GM10248 (cell line): Measurements from ENCODE around the gene PMVK.

Experiments
- CTCF ChIA-PET: fragments of 300-600 bp; sonication (Branson Sonifier 250); formaldehyde crosslinking; extraction: SDS; loops from one replicate; lab custom pipeline; 2021; ENCODE audit warnings: antibody characterized with exemption; lab: Yijun Ruan, JAX
- POLR2A ChIA-PET: fragments of 350-650 bp; sonication (Branson Sonifier 250); formaldehyde crosslinking; extraction: SDS; loops from one replicate; lab custom pipeline; 2020; ENCODE audit warnings: antibody characterized with exemption; lab: Yijun Ruan, JAX
- DNase-seq: peaks from one replicate; pipeline ENCODE4 v3.0.0; 2012; ENCODE audit errors: extremely low spot score
- TF ChIP-seq, protein P1 (sequence below): IDR thresholded peaks from 2 replicates; pipeline ENCODE4 v1.5.1; 2012; ENCODE audit warnings: mild to moderate bottlenecking, low read depth; ENCODE audit errors: extremely low read depth, missing control alignments, control extremely low read depth

The PMVK gene

DNA sequence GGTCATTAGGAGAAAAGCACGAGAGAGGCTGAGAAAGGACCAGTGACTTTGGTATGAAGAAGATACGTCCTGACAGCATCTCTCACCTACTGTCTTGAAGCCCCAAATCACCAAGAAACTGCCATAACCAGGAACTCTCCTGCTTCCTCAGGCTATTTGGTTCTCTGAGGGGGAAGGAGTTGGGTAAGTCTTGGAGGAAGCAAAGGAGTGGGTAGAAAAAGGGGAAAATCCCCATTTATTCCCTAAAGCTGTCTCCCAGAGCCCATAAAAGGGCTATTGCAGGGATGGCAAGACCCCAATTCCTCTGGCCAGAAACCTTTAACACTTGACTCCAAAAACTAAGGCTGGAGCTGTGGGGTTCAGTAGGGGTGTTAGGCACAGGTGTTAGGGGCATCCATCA is 21.5 kb upstream of the PMVK start:
- DNase-seq = no peak
- ChIA-PET CTCF (interaction anchor here (2.5 to 5.2 kb wide), 2 partner anchors 41 to 60 kb away, joined by 15 to 22 read pairs; no protein-coding TSS in a partner anchor), POLR2A (interaction anchor here (1.4 kb wide), 1 partner anchor 16 kb away, joined by 3 read pairs; no protein-coding TSS in a partner anchor)
- TF ChIP-seq, protein P1, sequence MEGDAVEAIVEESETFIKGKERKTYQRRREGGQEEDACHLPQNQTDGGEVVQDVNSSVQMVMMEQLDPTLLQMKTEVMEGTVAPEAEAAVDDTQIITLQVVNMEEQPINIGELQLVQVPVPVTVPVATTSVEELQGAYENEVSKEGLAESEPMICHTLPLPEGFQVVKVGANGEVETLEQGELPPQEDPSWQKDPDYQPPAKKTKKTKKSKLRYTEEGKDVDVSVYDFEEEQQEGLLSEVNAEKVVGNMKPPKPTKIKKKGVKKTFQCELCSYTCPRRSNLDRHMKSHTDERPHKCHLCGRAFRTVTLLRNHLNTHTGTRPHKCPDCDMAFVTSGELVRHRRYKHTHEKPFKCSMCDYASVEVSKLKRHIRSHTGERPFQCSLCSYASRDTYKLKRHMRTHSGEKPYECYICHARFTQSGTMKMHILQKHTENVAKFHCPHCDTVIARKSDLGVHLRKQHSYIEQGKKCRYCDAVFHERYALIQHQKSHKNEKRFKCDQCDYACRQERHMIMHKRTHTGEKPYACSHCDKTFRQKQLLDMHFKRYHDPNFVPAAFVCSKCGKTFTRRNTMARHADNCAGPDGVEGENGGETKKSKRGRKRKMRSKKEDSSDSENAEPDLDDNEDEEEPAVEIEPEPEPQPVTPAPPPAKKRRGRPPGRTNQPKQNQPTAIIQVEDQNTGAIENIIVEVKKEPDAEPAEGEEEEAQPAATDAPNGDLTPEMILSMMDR = no peak

- TF ChIP-seq, protein P1 = no peak
- ChIA-PET POLR2A (interaction anchor here (1.4 kb wide), 1 partner anchor 17 kb away, joined by 3 read pairs; no protein-coding TSS in a partner anchor), CTCF (interaction anchor here (1.1 to 5.2 kb wide), 8 partner anchors 13 to 128 kb away, joined by 3 to 22 read pairs (median 6); partner anchors contain the start of genes FLAD1 and SHC1)
- no peak for DNase-seq
Observed at GRCh38 chr1:154957091-154957657, 20.7 kb upstream of the PMVK start.

DNA sequence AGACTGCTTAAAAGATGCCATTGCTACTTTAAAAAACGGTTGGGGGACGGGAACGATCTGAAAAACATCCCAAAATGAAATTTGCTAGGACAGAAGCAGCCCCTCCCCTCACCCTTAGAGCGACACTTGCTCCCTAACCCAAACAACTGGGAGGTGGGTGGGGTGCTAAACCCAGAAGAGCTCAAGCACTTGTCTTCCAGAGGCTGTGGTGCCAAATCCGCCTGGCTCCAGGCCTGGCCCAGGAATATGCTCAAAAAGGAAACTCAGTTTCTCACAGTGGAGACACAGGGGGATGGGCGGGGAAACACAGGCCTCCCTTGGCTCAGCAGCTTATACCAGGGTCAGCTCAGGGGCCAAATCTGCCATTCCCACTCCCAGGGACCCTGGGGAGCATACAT is 20.0 kb upstream of the PMVK start:
- no peak for DNase-seq
- ChIA-PET CTCF (interaction anchor here (1.1 to 5.2 kb wide), 9 partner anchors 13 to 129 kb away, joined by 3 to 22 read pairs (median 6); partner anchors contain the start of genes FLAD1 and SHC1), POLR2A (no interaction called here)
- TF ChIP-seq, protein P1 = no peak

- ChIA-PET CTCF (interaction anchor here (0.7 to 5.2 kb wide), 16 partner anchors 9 to 129 kb away, joined by 3 to 22 read pairs (median 6); partner anchors contain the start of genes FLAD1 and SHC1), POLR2A (interaction anchor here (1.0 to 1.4 kb wide), 3 partner anchors 12 to 396 kb away, joined by 3 to 10 read pairs (median 3); no protein-coding TSS in a partner anchor)
- TF ChIP-seq, protein P1 = peak; percentile 24
- peak; percentile 92 for DNase-seq
Observed at GRCh38 chr1:154955718-154956543, 19.4 kb upstream of the PMVK start, which contains the start of gene PBXIP1. Gene PBXIP1 (minus strand): TSS chr1:154956099. CDS start chr1:154953721, 2,378 bp downstream.

- DNase-seq = peak; percentile 69
- POLR2A ChIA-PET = interaction anchor here (1.0 to 1.4 kb wide), 3 partner anchors 11 to 395 kb away, joined by 3 to 10 read pairs (median 3); no protein-coding TSS in a partner anchor
- TF ChIP-seq, protein P1 = no peak
- CTCF ChIA-PET = interaction anchor here (0.7 to 5.2 kb wide), 17 partner anchors 10 to 285 kb away, joined by 3 to 22 read pairs (median 5); partner anchors contain the start of genes FLAD1 and SHC1
Observed at GRCh38 chr1:154955039-154955717, 18.7 kb upstream of the PMVK start.

DNA sequence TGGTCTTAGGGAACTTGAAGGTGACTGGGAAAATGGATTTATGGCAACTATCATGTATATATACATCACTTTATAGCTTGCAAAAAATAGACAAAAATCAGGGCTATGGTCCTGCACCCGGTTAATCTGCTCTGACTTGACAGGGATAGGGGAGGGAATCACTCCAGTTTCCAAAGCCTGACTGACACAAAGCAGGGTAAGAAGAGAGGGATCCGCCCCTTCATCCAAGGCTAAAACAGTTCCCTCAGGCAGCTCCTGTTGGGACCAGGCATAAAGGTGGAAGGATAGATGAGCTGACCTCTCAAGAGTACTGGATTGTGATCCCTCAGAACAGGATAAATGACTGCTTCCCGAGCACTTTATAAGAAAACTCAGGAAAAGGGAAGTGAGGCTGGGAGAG is 18.0 kb upstream of the PMVK start:
- TF ChIP-seq, protein P1 = no peak
- POLR2A ChIA-PET = interaction anchor here (1.0 to 1.4 kb wide), 3 partner anchors 10 to 395 kb away, joined by 3 to 10 read pairs (median 3); no protein-coding TSS in a partner anchor
- CTCF ChIA-PET = interaction anchor here (0.8 to 5.2 kb wide), 11 partner anchors 15 to 285 kb away, joined by 3 to 22 read pairs (median 5); partner anchors contain the start of genes FLAD1 and SHC1
- DNase-seq = no peak
